GM18858 (cell line): ENCODE results near the gene SYT7.

Source experiments
- ATAC-seq: cut with Tn5 transposase; IDR thresholded peaks from one replicate; pipeline ENCODE4 v1.9.1; 2021; ENCODE audit not compliant: unreplicated experiment

The SYT7 gene

GRCh38 chr11:61609000-61609979 lies 28.4 kb upstream of the SYT7 start:
- ATAC-seq: no peak

GRCh38 chr11:61607920-61608599 lies 27.2 kb upstream of the SYT7 start:
- no peak for ATAC-seq

- no peak for ATAC-seq
Measured at GRCh38 chr11:61607426-61607825, 26.6 kb upstream of the SYT7 start.

- ATAC-seq: no peak
Measured at GRCh38 chr11:61603667-61604066, 22.8 kb upstream of the SYT7 start.

- ATAC-seq: no peak
Measured at GRCh38 chr11:61602775-61603569, 22.1 kb upstream of the SYT7 start.

GRCh38 chr11:61601512-61601911 lies 20.6 kb upstream of the SYT7 start:
- no peak for ATAC-seq

GRCh38 chr11:61599968-61600710 lies 19.3 kb upstream of the SYT7 start:
- ATAC-seq: no peak

GRCh38 chr11:61598886-61599868 lies 18.3 kb upstream of the SYT7 start:
- no peak for ATAC-seq

- no peak for ATAC-seq
Measured at GRCh38 chr11:61598374-61598773, 17.5 kb upstream of the SYT7 start.

- no peak for ATAC-seq
Measured at GRCh38 chr11:61596990-61597389, 16.1 kb upstream of the SYT7 start.

GRCh38 chr11:61596542-61596941 lies 15.7 kb upstream of the SYT7 start:
- no peak for ATAC-seq

- ATAC-seq: no peak
Measured at GRCh38 chr11:61594907-61595257, 14.0 kb upstream of the SYT7 start.

- ATAC-seq: no peak
Measured at GRCh38 chr11:61593151-61593550, 12.3 kb upstream of the SYT7 start.

GRCh38 chr11:61592176-61592575 lies 11.3 kb upstream of the SYT7 start:
- ATAC-seq: no peak

GRCh38 chr11:61589961-61590360 lies 9.1 kb upstream of the SYT7 start:
- ATAC-seq: no peak

- ATAC-seq: no peak
Measured at GRCh38 chr11:61588728-61589191, 7.9 kb upstream of the SYT7 start.

GRCh38 chr11:61587951-61588727 lies 7.3 kb upstream of the SYT7 start:
- ATAC-seq: no peak

- ATAC-seq: no peak
Measured at GRCh38 chr11:61587541-61587941, 6.7 kb upstream of the SYT7 start.
